HuH-7 (cell line): ENCODE results near the gene ARHGEF37.

Experiments used
- DNase-seq: peaks from one replicate; pipeline ENCODE4 v3.0.0; 2011; ENCODE audit warnings: low spot score

Gene ARHGEF37

DNA sequence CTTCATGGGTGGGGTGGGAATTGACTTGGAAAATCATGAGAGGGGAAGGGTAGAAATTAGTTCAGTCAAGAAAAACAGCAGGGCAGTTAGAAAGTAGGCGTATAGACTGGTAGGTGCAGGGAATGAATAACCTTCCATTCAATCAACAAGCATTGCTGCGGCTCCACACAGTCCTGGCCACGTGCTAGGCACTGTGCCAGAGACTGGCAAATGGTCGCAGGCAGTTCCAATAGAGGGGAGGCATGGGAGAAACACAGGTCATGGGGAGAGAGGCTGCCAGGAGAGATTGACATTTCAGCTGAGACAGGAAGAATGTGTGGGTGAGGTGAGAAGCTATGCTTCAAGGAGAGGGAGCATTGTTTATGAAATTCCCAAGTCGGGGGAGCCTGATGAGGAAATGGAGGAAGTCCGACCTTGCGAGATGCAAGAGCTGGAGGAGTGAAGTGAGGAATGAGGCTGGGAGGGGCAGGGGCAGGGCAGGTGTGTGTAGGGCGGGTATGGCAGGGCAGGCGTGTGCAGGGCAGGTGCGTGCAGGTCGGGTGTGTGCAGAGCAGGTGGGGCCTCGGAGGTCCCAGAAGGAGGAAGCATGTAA lies 94.4 kb downstream of the ARHGEF37 start:
- no peak for DNase-seq

DNA sequence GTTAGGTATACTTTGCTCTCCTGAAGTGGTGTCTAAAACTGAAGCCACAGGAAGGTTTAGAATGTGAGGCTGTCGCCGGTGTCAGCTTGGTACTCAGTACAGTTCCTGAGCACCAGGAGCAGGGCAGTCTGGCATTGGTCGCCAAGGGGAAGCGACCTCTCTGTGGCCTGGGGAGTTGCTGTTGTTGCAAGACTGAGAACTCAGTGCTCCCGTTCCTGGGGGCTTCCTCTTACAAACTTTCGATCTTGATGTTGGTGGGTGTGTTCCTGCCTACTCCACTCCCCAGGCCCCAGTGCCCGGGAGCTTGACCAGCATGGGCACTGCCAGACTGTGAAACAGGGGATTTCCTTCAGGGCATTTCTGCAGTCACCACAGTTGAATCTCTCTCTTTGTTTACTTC lies 96.4 kb downstream of the ARHGEF37 start:
- DNase-seq = no peak

DNA sequence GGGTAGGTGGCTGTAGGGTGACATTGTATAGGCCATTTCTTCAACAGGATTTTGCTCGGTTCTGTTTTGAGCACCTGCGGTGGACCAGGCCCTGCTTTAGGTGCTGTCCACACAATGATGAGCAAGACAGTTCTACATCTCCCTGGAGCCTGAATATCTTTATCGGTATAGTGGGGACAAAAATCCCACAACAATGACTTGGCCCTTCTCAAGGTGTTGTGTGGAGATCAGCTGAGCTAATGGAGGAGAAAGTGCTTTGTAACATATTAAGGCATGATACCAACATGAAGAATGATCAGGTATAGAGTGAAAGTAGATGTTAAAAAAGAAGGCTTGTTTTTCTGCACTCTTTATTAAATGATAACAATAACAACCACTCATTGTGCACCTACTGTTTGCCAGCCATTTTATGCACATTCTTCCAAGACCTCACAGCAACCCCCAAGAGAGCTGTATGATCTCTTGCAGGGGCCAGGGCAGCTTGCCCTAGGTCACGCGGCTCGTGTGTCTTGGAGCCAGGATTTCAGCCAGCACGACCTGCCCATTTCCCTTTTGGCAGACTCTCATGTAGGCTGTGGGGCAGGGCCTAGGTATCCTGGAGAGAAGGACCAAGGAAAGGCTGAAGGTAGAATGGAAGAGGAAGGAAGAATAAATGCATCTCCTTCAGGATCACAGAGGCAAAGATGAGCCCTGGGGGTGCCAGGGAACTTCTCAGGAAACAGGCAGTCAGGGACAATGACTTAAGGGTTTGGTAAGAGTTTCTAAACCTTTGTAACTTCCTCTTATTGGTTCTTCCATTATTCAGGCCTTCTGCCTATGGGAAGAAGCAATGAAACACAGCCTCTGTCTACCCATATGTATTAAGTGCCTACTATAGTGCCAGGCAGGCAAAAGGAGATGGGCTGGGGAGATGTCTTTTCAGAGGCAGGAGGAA lies 98.8 kb downstream of the ARHGEF37 start:
- no peak for DNase-seq

DNA sequence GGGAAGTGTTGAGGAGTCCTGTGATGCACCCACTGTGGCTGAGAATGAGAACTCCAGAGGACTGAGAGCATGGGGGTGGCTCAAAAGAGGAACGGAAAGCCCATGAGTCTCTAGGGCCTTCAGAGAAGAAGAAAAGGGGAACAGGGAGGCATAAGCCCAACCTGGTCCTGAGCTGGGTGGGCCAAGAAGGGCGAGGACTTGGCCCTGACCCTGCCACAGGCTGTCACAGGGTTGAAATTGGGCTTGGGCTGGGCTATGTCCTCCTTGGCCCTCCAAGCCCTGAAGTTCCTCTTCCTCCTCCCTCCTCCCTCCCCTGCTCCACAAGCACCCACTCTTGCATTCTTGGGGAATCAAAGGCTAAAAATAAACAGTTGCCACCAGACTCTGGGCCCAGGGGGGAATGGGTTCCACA lies 99.5 kb downstream of the ARHGEF37 start:
- DNase-seq = no peak

DNA sequence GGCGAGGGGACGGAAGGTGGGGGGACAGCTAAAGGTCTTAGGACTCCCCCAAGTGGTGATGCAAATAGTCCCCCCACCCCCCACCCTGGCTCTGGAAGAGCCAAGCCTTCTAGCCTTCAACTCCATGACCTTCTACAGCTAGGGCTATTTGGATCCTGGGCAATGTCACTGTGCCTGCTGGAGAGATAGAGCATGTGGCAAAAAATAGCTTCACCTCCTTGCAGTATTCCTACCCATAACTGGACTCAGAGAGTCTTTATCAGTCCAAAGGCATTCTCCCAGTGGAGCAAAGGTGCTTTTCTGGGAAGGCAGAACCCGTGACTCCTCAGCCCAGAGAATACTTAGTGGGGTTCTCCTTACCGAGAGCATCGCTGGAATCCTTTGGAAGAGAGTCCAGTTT lies 100.0 kb downstream of the ARHGEF37 start:
- no peak for DNase-seq

DNA sequence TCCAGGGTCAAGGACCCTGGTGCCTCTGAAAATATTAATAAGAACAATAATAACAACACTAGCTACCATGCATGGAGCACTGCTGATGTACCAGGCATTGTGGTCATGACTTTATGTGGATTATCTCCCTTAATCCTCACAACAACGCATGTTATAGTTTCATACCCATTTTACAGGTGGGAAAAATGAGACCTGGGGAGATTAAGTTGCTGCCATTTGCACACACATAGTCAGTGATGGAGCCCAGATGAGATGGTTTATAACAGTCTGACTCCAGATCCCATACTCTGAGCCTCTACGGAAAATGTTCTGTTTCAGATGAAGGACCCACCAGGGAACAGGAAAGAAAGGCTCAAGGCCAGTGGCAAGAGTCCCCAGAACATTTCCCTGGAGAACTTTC lies 100.6 kb downstream of the ARHGEF37 start:
- DNase-seq = no peak

DNA sequence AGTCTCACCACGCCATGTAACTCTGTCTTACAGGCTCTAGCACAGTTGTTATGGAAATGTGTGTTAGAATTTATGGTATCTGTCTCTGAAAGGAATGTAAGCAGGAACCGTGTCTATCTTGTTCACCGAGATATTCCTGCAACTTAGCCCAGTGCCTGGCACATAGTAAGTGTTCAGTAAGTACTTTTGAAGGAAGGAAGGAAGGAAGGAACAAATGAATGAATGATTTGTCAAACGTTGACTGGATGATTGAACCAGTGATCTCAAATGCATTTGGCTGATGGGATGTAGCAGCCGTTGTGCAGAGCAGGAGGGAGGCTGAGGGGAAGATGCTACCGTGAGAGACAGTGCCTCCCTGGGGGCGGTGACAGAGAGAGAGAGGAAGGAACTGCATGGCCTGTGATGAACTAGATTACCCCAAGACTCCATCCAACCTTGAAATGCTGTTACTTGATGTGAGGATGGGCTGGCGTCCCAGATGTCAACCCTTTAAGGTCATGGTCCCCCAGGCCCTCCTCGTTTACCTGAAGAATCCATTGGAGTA lies 101.3 kb downstream of the ARHGEF37 start:
- DNase-seq = no peak

DNA sequence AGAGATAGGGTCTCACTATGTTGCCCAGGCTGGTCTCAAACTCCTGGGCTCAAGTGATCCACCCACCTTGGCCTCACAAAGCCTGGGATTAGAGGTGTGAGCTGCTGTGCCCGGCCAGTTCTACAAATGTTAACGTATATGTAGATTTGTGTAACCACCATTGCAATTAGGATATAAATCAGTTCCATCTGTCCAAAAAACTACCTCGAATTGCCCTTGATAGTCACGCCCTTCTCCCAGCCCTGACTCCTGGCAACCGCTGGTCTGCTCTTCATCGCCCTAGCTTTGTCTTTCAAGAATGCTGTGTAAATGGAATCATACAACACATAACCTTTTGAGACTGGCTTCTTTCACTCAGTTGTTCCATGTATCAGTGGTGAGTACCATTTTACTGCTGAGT lies 102.7 kb downstream of the ARHGEF37 start:
- no peak for DNase-seq

DNA sequence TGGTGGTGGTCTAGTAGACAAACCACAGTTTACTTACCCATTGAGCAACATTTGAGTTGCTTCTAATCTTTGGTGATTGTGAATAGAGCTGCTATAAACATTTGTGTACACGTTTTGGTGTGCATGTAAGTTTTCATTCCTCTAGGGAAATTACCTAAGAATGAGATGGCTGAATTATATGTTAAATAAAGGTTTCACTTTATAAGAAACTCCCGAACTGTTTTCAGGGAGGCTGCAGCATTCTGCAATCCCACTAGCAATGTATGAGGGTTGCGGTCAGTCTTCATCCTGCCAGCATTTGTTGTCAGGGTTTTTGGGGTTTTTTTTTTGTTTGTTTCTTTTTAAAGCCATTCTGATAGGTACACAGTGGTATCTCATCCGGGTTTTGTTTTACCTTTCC lies 103.1 kb downstream of the ARHGEF37 start:
- DNase-seq = no peak
